HepG2 (cell line): ENCODE results near the gene KANK3. TPM values are rescaled to one million over a fixed set of nuclear protein-coding genes. Genes with fewer than 3 reads are reported as not detected.

Source experiments
- DRAP1 ChIP-seq: IDR thresholded peaks from 2 replicates; pipeline ENCODE4 v1.6.1; 2016; ENCODE audit warnings: missing genetic modification reagents, missing compliant biosample characterization
- GATAD1 ChIP-seq: IDR thresholded peaks from 2 replicates; pipeline ENCODE4 v1.6.1; 2016; ENCODE audit warnings: missing genetic modification reagents, missing compliant biosample characterization
- GLI4 ChIP-seq: sonication (generic); formaldehyde crosslinking; IDR thresholded peaks from 2 replicates; pipeline ENCODE4 v1.5.1; 2020; ENCODE audit warnings: missing genetic modification reagents, mild to moderate bottlenecking, moderate library complexity, borderline replicate concordance
- HIVEP1 ChIP-seq: sonication (generic); formaldehyde crosslinking; IDR thresholded peaks from 2 replicates; pipeline ENCODE4 v1.4.0; 2020; ENCODE audit warnings: mild to moderate bottlenecking, missing genetic modification reagents
- HOXD1 ChIP-seq: sonication (generic); formaldehyde crosslinking; IDR thresholded peaks from 2 replicates; pipeline ENCODE4 v1.5.0; 2020; ENCODE audit warnings: missing genetic modification reagents
- POGZ ChIP-seq: sonication (generic); formaldehyde crosslinking; IDR thresholded peaks from 2 replicates; pipeline ENCODE4 v1.4.0; 2020; ENCODE audit warnings: mild to moderate bottlenecking, missing genetic modification reagents
- SP4 ChIP-seq: sonication (generic); formaldehyde crosslinking; IDR thresholded peaks from 2 replicates; pipeline ENCODE4 v1.8.1; 2023; ENCODE audit warnings: mild to moderate bottlenecking, missing genetic modification reagents
- XBP1 ChIP-seq: sonication (generic); formaldehyde crosslinking; IDR thresholded peaks from 2 replicates; pipeline ENCODE4 v1.5.0; 2020; ENCODE audit warnings: missing genetic modification reagents
- ZBTB43 ChIP-seq: sonication (generic); formaldehyde crosslinking; conservative IDR thresholded peaks from 2 replicates; pipeline ENCODE4 v1.4.0; 2020; ENCODE audit warnings: missing genetic modification reagents
- ZNF318 ChIP-seq: sonication (generic); formaldehyde crosslinking; IDR thresholded peaks from 2 replicates; pipeline ENCODE4 v1.4.0; 2020; ENCODE audit warnings: mild to moderate bottlenecking, missing genetic modification reagents
- ZNF326 ChIP-seq: sonication (generic); formaldehyde crosslinking; IDR thresholded peaks from 2 replicates; pipeline ENCODE4 v1.4.0; 2020; ENCODE audit warnings: missing genetic modification reagents, borderline replicate concordance
- ZNF383 ChIP-seq: sonication (generic); formaldehyde crosslinking; IDR thresholded peaks from 2 replicates; pipeline ENCODE4 v1.4.0; 2020; ENCODE audit warnings: missing genetic modification reagents, mild to moderate bottlenecking, borderline replicate concordance
- ZSCAN25 ChIP-seq: sonication (generic); formaldehyde crosslinking; IDR thresholded peaks from 2 replicates; pipeline ENCODE4 v1.8.0; 2022; ENCODE audit warnings: mild to moderate bottlenecking, missing genetic modification reagents
- polyA plus RNA-seq, 8 experiments: library from polyadenylated mRNA; depleted of rRNA in 3 of 8; stranded (reverse) in 7 of 8; unstranded in 1 of 8; fragments of >200 nt; fragmentation: Illumina TruSeq in 4 of 8; extraction: Trizol in 4 of 8; gene quantifications; 2 replicates each; pipeline versions ENCODE4 v1.2.1 to v1.2.3, GENCODE V29; 2011 to 2016; ENCODE audit warnings: low read depth in 4 of 8, missing spikeins in 1 of 8, mixed read lengths in 1 of 8; ENCODE audit not compliant: insufficient read depth in 1 of 8
- total RNA-seq, 5 experiments: library from RNA; depleted of rRNA; stranded (reverse); fragments of >200 nt; fragmentation: Illumina TruSeq; extraction: Trizol; gene quantifications; 2 replicates each; pipeline ENCODE4 v1.2.3, GENCODE V29; 2016; ENCODE audit warnings: low read depth in 1 of 5
- TF ChIP-seq, protein P1 (sequence below): sonication (generic); formaldehyde crosslinking; IDR thresholded peaks from 2 replicates; pipeline ENCODE4 v1.4.0; 2020; ENCODE audit warnings: missing genetic modification reagents, mild to moderate bottlenecking, borderline replicate concordance
- TF ChIP-seq, protein P2 (sequence below): sonication (generic); formaldehyde crosslinking; IDR thresholded peaks from 2 replicates; pipeline ENCODE4 v1.8.1; 2023; ENCODE audit warnings: mild to moderate bottlenecking, missing genetic modification reagents

KANK3 gene
- total and polyA plus RNA-seq, 2 of the 13 experiments (the other 11 are each of a cell fraction or from before 2014, with no cell fraction given): 0.15 to 0.20 TPM

GRCh38 chr19:8389891-8390616, 47.0 kb upstream of the KANK3 start, which contains the start of gene RAB11B (continued):
- TF ChIP-seq ZNF318 (no peak), ZBTB43 (no peak), SP4 (peak; percentile 93), GATAD1 (peak; percentile 57; the same call in 1 of the 2 replicates), ZSCAN25 (CRISPR knock-in tag) (no peak), HOXD1 (CRISPR knock-in tag) (0 out of 2 replicates have a peak, but pooled peaks have one; percentile 29), ZNF383 (CRISPR knock-in tag) (no peak), GLI4 (CRISPR knock-in tag) (no peak), POGZ (CRISPR knock-in tag) (peak; percentile 4; the same call in 1 of the 2 replicates), DRAP1 (peak; percentile 61; the same call in 1 of the 2 replicates), HIVEP1 (CRISPR knock-in tag) (no peak), ZNF326 (CRISPR knock-in tag) (no peak), XBP1 (CRISPR knock-in tag) (no peak)
- TF ChIP-seq, protein P1, sequence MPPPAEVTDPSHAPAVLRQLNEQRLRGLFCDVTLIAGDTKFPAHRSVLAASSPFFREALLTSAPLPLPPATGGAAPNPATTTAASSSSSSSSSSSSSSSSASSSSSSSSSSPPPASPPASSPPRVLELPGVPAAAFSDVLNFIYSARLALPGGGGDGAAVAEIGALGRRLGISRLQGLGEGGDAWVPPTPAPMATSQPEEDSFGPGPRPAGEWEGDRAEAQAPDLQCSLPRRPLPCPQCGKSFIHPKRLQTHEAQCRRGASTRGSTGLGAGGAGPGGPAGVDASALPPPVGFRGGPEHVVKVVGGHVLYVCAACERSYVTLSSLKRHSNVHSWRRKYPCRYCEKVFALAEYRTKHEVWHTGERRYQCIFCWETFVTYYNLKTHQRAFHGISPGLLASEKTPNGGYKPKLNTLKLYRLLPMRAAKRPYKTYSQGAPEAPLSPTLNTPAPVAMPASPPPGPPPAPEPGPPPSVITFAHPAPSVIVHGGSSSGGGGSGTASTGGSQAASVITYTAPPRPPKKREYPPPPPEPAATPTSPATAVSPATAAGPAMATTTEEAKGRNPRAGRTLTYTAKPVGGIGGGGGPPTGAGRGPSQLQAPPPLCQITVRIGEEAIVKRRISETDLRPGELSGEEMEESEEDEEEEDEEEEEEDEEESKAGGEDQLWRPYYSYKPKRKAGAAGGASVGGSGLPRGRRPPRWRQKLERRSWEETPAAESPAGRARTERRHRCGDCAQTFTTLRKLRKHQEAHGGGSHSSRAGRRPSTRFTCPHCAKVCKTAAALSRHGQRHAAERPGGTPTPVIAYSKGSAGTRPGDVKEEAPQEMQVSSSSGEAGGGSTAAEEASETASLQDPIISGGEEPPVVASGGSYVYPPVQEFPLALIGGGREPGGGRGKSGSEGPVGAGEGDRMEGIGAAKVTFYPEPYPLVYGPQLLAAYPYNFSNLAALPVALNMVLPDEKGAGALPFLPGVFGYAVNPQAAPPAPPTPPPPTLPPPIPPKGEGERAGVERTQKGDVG (CRISPR knock-in tag): no peak
- TF ChIP-seq, protein P2, sequence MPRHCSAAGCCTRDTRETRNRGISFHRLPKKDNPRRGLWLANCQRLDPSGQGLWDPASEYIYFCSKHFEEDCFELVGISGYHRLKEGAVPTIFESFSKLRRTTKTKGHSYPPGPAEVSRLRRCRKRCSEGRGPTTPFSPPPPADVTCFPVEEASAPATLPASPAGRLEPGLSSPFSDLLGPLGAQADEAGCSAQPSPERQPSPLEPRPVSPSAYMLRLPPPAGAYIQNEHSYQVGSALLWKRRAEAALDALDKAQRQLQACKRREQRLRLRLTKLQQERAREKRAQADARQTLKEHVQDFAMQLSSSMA (CRISPR knock-in tag): no peak
